SK-N-MC (cell line): ENCODE data around the gene CDH16.

Source experiments
- EZH2 ChIP-seq: fragments of 200-600 bp; sonication (generic); IDR thresholded peaks from one replicate; pipeline ENCODE4 v1.6.1; 2017; ENCODE audit warnings: antibody characterized with exemption
- FOXP2 ChIP-seq: optimal IDR thresholded peaks from 2 replicates; pipeline ENCODE3; 2011; ENCODE audit warnings: mild to moderate bottlenecking, moderate library complexity; ENCODE audit not compliant: insufficient read depth; ENCODE audit errors: extremely low read length, control extremely low read depth
- POLR2AphosphoS5 ChIP-seq: IDR thresholded peaks from 2 replicates; pipeline ENCODE4 v1.6.1; 2012; ENCODE audit warnings: mild to moderate bottlenecking, low read depth, low read length, borderline replicate concordance

DNA sequence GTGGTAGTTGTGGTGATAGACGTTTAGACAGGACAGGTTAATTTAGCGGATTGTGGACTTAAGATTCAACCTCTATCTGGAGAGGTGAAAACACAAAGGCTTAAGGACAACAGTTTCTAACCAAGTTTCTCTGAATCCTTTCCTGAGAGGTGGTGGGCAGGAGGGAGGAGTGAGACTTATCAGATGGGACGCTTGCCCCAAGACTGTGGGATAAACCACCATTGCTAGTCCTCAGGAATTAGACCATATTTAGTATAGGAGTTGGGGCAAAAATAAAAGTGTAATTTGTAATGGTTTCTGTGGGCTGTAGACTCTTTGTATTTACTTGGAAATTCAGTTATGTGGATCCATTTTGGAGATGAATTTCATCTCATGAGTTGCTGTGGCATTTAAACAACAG, 31.8 kb downstream of the CDH16 start:
- no peak for TF ChIP-seq POLR2AphosphoS5
- no peak for TF ChIP-seq FOXP2
- TF ChIP-seq EZH2 = no peak
